HL-60 (cell line): Measurements from ENCODE around the gene RSPH9.

ENCODE experiments used
- DNase-seq, 2 experiments: peaks; one replicate each; pipeline ENCODE4 v3.0.0-alpha.2; 2010 to 2020; ENCODE audit warnings: low read depth in 1 of 2, low spot score in 1 of 2
- H3K27ac ChIP-seq: fragments of 250-450 bp; sonication (Bioruptor Pico); replicated peaks from 2 replicates; pipeline ENCODE4 v1.5.1; 2020; ENCODE audit warnings: mild to moderate bottlenecking, moderate library complexity
- H3K27me3 ChIP-seq: fragments of 250-450 bp; sonication (Bioruptor Pico); 2 replicates; pipeline ENCODE4 v1.5.1; 2021; ENCODE audit warnings: mild to moderate bottlenecking, moderate library complexity; ENCODE audit not compliant: insufficient read depth, poor library complexity, severe bottlenecking
- H3K4me3 ChIP-seq: replicated peaks from 2 replicates; pipeline ENCODE4 v1.5.1; 2011; ENCODE audit warnings: mild to moderate bottlenecking, control low read depth, low read length; ENCODE audit not compliant: insufficient read depth
- GABPA ChIP-seq: IDR thresholded peaks from 2 replicates; pipeline ENCODE4 v1.6.1; 2012; ENCODE audit warnings: low read depth
- POLR2AphosphoS5 ChIP-seq: IDR thresholded peaks from 2 replicates; pipeline ENCODE4 v1.6.1; 2012; ENCODE audit warnings: low read depth
- SPI1 ChIP-seq: IDR thresholded peaks from 2 replicates; pipeline ENCODE4 v1.6.1; 2012; ENCODE audit warnings: low read depth, mild to moderate bottlenecking, borderline replicate concordance
- TF ChIP-seq, protein P1 (sequence below): IDR thresholded peaks from 2 replicates; pipeline ENCODE4 v1.6.1; 2012; ENCODE audit warnings: low read depth; ENCODE audit not compliant: insufficient replicate concordance
- TF ChIP-seq, protein P2 (sequence below): IDR thresholded peaks from one replicate; pipeline ENCODE4 v1.5.1; 2011; ENCODE audit warnings: low read length, control low read depth, inconsistent platforms; ENCODE audit not compliant: insufficient read depth

The RSPH9 gene

GRCh38 chr6:43669050-43669921, 24.4 kb downstream of the RSPH9 start:
- H3K4me3 ChIP-seq, result no peak overlapping the region
- H3K27me3 ChIP-seq, result no peaks in the 10 kb centered on the region
- no peak for DNase-seq
- TF ChIP-seq, protein P1, sequence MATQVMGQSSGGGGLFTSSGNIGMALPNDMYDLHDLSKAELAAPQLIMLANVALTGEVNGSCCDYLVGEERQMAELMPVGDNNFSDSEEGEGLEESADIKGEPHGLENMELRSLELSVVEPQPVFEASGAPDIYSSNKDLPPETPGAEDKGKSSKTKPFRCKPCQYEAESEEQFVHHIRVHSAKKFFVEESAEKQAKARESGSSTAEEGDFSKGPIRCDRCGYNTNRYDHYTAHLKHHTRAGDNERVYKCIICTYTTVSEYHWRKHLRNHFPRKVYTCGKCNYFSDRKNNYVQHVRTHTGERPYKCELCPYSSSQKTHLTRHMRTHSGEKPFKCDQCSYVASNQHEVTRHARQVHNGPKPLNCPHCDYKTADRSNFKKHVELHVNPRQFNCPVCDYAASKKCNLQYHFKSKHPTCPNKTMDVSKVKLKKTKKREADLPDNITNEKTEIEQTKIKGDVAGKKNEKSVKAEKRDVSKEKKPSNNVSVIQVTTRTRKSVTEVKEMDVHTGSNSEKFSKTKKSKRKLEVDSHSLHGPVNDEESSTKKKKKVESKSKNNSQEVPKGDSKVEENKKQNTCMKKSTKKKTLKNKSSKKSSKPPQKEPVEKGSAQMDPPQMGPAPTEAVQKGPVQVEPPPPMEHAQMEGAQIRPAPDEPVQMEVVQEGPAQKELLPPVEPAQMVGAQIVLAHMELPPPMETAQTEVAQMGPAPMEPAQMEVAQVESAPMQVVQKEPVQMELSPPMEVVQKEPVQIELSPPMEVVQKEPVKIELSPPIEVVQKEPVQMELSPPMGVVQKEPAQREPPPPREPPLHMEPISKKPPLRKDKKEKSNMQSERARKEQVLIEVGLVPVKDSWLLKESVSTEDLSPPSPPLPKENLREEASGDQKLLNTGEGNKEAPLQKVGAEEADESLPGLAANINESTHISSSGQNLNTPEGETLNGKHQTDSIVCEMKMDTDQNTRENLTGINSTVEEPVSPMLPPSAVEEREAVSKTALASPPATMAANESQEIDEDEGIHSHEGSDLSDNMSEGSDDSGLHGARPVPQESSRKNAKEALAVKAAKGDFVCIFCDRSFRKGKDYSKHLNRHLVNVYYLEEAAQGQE, result peak; percentile 38
- no peak for TF ChIP-seq SPI1
- H3K27ac ChIP-seq, result no peak overlapping the region

DNA sequence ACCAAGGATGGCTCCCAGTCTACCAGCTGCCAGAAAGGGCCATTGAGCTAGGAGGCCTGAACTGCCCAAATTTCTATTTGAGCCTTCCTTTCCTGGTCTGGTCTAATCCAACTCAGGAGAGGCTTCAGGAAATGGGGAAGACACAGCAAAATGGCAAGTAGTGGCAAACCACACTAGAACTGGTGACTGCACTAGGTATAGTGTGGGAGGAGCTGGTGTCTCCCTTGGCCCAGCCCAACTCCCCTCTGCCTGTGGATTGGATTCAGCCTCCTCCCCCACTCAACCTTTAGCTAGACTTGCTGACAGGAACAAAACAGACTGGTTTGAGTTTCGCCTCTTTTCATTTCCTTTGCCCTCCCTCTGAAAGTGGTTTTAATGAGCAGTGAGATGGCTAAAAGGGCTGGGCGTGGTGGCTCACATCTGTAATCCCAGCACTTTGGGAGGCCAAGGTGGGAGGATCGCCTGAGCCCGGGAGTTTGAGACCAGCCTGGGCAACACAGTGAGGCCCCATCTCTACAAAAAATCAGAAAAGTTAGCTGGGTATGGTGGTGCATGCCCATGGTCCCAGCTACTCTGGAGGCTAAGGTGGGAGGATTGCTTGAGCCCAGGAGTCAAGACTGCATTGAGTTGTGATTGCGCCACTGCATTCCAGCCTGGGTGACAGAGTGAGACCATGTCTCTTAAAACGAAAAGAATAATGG, 25.2 kb downstream of the RSPH9 start:
- Histone ChIP-seq H3K4me3 (no peak overlapping the region), H3K27me3 (no peaks in the 10 kb centered on the region), H3K27ac (no peak overlapping the region)
- no peak for TF ChIP-seq POLR2AphosphoS5
- no peak for TF ChIP-seq GABPA
- TF ChIP-seq, protein P1, result no peak
- TF ChIP-seq, protein P2, sequence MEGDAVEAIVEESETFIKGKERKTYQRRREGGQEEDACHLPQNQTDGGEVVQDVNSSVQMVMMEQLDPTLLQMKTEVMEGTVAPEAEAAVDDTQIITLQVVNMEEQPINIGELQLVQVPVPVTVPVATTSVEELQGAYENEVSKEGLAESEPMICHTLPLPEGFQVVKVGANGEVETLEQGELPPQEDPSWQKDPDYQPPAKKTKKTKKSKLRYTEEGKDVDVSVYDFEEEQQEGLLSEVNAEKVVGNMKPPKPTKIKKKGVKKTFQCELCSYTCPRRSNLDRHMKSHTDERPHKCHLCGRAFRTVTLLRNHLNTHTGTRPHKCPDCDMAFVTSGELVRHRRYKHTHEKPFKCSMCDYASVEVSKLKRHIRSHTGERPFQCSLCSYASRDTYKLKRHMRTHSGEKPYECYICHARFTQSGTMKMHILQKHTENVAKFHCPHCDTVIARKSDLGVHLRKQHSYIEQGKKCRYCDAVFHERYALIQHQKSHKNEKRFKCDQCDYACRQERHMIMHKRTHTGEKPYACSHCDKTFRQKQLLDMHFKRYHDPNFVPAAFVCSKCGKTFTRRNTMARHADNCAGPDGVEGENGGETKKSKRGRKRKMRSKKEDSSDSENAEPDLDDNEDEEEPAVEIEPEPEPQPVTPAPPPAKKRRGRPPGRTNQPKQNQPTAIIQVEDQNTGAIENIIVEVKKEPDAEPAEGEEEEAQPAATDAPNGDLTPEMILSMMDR, result no peak
- TF ChIP-seq SPI1, result no peak
- DNase-seq, result peak in 1 of 2 experiments; percentile 45

DNA sequence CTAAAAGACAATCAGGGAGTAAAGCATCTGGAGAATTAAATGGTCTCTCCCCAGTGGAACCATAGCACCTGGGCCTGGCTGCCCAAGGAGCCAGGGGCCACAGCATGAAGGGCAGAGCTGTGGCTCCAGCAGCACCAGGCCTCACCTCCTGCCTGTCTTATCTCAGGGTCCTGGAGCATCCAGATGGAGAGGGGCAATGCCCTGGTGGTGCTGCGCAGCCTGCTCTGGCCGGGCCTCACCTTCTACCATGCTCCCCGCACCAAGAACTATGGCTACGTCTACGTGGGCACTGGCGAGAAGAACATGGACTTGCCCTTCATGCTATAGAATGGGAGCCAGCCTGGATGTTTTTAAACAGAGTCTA, 25.8 kb downstream of the RSPH9 start:
- TF ChIP-seq SPI1 (no peak), POLR2AphosphoS5 (no peak), GABPA (no peak)
- TF ChIP-seq, protein P2, result no peak
- H3K4me3 ChIP-seq, result no peak overlapping the region
- H3K27ac ChIP-seq, result no peak overlapping the region
- H3K27me3 ChIP-seq, result no peaks in the 10 kb centered on the region
- DNase-seq, result no peak

DNA sequence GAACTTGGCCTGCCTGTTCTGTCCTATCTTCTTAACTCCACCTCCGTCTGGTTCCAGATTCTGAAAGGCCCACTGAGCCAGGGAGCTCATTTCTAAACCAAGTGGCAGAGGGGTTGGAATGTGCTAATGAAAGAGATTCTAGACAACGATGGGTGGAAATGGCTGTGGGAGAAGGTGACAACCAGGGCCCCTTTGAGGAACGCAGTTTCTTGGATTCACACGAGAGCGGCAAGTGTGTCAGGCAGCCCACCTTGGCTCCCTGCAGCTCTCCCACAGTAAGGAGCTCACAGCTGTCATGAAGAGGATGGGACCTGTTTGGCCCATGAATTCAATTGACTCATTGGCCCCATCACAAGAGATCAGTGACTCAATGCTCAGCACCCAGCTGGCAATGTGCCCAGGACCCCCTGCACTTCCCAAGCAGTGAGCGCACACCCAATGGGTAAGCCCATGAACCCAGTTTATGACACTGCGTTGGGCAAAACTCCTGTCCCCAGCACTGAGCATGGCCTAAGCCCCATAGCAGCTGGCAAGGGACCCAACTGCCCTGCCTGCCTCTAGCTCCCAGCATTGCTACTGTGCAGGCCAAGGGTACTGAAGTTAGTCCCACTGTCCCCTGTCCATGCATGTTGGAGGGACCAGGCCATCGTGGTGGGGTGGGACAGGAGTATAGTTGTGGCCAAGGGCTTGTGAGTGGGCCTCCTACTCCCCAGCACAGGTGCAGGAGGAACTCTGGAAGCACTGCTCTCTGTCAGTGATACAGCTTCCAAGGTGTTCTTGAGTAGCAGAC, 26.4 kb downstream of the RSPH9 start:
- Histone ChIP-seq H3K4me3 (no peak overlapping the region), H3K27ac (no peak overlapping the region), H3K27me3 (no peaks in the 10 kb centered on the region)
- TF ChIP-seq, protein P2, result no peak
- TF ChIP-seq, protein P1, result no peak
- TF ChIP-seq POLR2AphosphoS5, result no peak; the same call in 1 of the 2 replicates
- TF ChIP-seq GABPA, result no peak
- TF ChIP-seq SPI1, result no peak
- no peak for DNase-seq
